ENCODE data around the gene SLC35G1. TPM values are rescaled to one million over a fixed set of nuclear protein-coding genes. Genes with fewer than 3 reads are reported as not detected.

The SLC35G1 gene
- total and polyA plus RNA-seq, 2 of the 8 experiments (the other 6 are each of a cell fraction or from before 2014, with no cell fraction given), result 6.2 to 6.4 TPM

DNA sequence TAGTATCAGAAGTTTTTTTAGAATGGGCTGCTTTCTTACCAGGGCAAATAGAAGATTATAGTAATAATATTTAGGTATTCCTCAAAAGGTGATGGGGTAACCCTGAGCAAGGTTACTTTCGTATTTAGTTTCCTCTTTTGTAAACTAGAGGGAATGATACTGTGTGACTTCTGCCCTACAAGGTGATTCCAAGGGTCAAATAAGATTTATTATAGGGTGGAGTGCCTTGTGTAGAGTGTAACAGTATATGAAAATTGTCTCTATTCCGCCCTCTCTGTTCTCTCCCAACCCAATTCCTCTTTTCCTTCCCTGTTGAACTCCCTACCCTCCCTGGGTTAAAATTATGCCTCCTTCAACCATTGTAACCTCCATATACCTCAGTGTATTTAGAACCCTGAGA is 5.3 kb downstream of the SLC35G1 start:
- Histone ChIP-seq H2AK5ac (ENCODE audit: low read depth, low read length) (no peak overlapping the region), H2BK15ac (ENCODE audit: low read length) (no peak overlapping the region), H3K4me1 (replicated peaks in 1 of 4; ENCODE audit: control insufficient read depth in 3 of 4, insufficient read depth in 4 of 4, low read length in 3 of 4) (peaks cover 2 to 16% (median 10%) of the 10 kb centered on the region in 4 experiments; a peak in 6 of 7 replicates), H4K8ac (ENCODE audit: extremely low read depth, insufficient read depth, low read length) (no peak overlapping the region), H3K4me3 (ENCODE audit: extremely low read depth in 1 of 4, insufficient read depth in 2 of 4, low read depth in 3 of 4, low read length in 4 of 4) (no peak overlapping the region), H3K4ac (replicated peaks; ENCODE audit: insufficient read length, low read depth, low read length) (no peak overlapping the region), H2BK5ac (ENCODE audit: low read depth, low read length) (no peak overlapping the region), H3K27me3 (replicated peaks in 1 of 4; ENCODE audit: control insufficient read depth in 3 of 4, extremely low read depth in 1 of 4, insufficient read depth in 3 of 4, low read length in 3 of 4) (peaks cover 0 to 13% (median 11%) of the 10 kb centered on the region in 4 experiments; a peak in 6 of 7 replicates), H3K4me2 (ENCODE audit: insufficient read depth in 1 of 2, low read depth in 2 of 2, low read length in 2 of 2) (no peak overlapping the region), H3K36me3 (ENCODE audit: control insufficient read depth in 2 of 4, insufficient read depth in 4 of 4, low read length in 3 of 4) (peaks cover 0 to 4% (median 0%) of the 10 kb centered on the region in 4 experiments; a peak in 2 of 8 replicates), H2AFZ (ENCODE audit: low read length) (no peak overlapping the region), H3K9ac (replicated peaks in 1 of 4; ENCODE audit: extremely low read depth in 1 of 4, low read depth in 3 of 4, low read length in 3 of 4) (no peak overlapping the region), H3K79me1 (ENCODE audit: low read depth, low read length) (no peaks in the 10 kb centered on the region), H3K23ac (ENCODE audit: insufficient read length) (no peak overlapping the region), H4K5ac (ENCODE audit: insufficient read length, low read depth, low read length) (no peak overlapping the region), H3K9me3 (ENCODE audit: insufficient read depth in 2 of 2, low read depth in 1 of 2, low read length in 1 of 2) (no peaks in the 10 kb centered on the region), H3K23me2 (ENCODE audit: low read depth, low read length) (peaks cover 4% of the 10 kb centered on the region; the same call in 1 of the 2 replicates), H3K14ac (ENCODE audit: insufficient read length) (no peak overlapping the region), H2BK120ac (replicated peaks; ENCODE audit: low read depth, low read length) (no peak overlapping the region), H3K79me2 (ENCODE audit: control insufficient read depth in 1 of 2, insufficient read depth in 2 of 2, low read length in 2 of 2) (0 out of 4 replicates have a peak, but pooled peaks cover 0 to 2% of the 10 kb centered on the region in 2 experiments), H4K91ac (replicated peaks; ENCODE audit: insufficient read length, low read length) (no peak overlapping the region), H4K20me1 (replicated peaks in 1 of 2; ENCODE audit: control insufficient read depth in 1 of 2, insufficient read depth in 2 of 2, low read length in 2 of 2) (no peaks in the 10 kb centered on the region), H3K27ac (ENCODE audit: low read depth, low read length) (no peak overlapping the region), H2BK20ac (ENCODE audit: low read length) (no peak overlapping the region), H2BK12ac (ENCODE audit: low read depth, low read length) (no peak overlapping the region), H3K56ac (replicated peaks; ENCODE audit: insufficient read length, low read depth, low read length) (no peak overlapping the region), H3K18ac (ENCODE audit: extremely low read depth, low read length) (no peak overlapping the region)
- no peak for DNase-seq (ENCODE audit: low read depth in 1 of 2, low spot score in 2 of 2)
- ChIA-PET CTCF (ENCODE audit: partially characterized antibody) (interaction anchor here (0.6 kb wide), 1 partner anchor 1461 kb away, joined by 3 read pairs; no protein-coding TSS in a partner anchor), POLR2A (ENCODE audit: partially characterized antibody) (no interaction called here)
- FAIRE-seq, result no peak
- TF ChIP-seq EGR1 (IDR thresholded peaks at IDR 0.05; ENCODE audit: borderline replicate concordance, low read depth, low read length), result no peak
- TF ChIP-seq SIN3A (conservative IDR thresholded peaks at IDR 0.05 in 1 of 2, IDR thresholded peaks at IDR 0.05 in 1 of 2; ENCODE audit: low read depth in 1 of 2, low read length in 2 of 2), result no peak
- TF ChIP-seq RBBP5 (IDR thresholded peaks at IDR 0.05; ENCODE audit: borderline replicate concordance, low read depth, low read length), result no peak
- TF ChIP-seq, protein P1, sequence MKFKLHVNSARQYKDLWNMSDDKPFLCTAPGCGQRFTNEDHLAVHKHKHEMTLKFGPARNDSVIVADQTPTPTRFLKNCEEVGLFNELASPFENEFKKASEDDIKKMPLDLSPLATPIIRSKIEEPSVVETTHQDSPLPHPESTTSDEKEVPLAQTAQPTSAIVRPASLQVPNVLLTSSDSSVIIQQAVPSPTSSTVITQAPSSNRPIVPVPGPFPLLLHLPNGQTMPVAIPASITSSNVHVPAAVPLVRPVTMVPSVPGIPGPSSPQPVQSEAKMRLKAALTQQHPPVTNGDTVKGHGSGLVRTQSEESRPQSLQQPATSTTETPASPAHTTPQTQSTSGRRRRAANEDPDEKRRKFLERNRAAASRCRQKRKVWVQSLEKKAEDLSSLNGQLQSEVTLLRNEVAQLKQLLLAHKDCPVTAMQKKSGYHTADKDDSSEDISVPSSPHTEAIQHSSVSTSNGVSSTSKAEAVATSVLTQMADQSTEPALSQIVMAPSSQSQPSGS (IDR thresholded peaks at IDR 0.05; ENCODE audit: low read length), result no peak
- TF ChIP-seq, protein P2, sequence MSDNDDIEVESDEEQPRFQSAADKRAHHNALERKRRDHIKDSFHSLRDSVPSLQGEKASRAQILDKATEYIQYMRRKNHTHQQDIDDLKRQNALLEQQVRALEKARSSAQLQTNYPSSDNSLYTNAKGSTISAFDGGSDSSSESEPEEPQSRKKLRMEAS (IDR thresholded peaks at IDR 0.05), result no peak
- no peak for TF ChIP-seq CEBPB (IDR thresholded peaks at IDR 0.05; ENCODE audit: low read depth, low read length)
- no peak for TF ChIP-seq KDM4A (IDR thresholded peaks at IDR 0.05; ENCODE audit: low read depth, low read length, severe bottlenecking)
- no peak for TF ChIP-seq SAP30 (IDR thresholded peaks at IDR 0.05; ENCODE audit: insufficient read depth, insufficient replicate concordance, low read length)
- no peak for TF ChIP-seq TCF12 (IDR thresholded peaks at IDR 0.05; ENCODE audit: low read depth, low read length)
- TF ChIP-seq KDM5A (IDR thresholded peaks at IDR 0.05; ENCODE audit: low read length), result no peak
- TF ChIP-seq YY1 (IDR thresholded peaks at IDR 0.05; ENCODE audit: low read depth, low read length), result no peak
- 81% methylated on average over 2 of the region's 2 CpGs; no CpG with 5 or more reads in 1 of the 2 experiments for WGBS, 2 experiments (ENCODE audit: extremely low coverage in 1 of 2, insufficient coverage in 1 of 2, insufficient read length in 1 of 2, insufficient replicate concordance in 2 of 2, low coverage in 1 of 2, low lambda C conversion rate in 2 of 2, missing lambda C conversion rate in 1 of 2)

Measured in H1 (cell line).